IPS-11a (cell line): ENCODE measurements around the gene SLC46A2.

Experiments used
- H3K4me3 ChIP-seq: one replicate; pipeline ENCODE4 v1.5.1; 2013; ENCODE audit warnings: low read depth, low read length, control low read depth

SLC46A2 gene

DNA sequence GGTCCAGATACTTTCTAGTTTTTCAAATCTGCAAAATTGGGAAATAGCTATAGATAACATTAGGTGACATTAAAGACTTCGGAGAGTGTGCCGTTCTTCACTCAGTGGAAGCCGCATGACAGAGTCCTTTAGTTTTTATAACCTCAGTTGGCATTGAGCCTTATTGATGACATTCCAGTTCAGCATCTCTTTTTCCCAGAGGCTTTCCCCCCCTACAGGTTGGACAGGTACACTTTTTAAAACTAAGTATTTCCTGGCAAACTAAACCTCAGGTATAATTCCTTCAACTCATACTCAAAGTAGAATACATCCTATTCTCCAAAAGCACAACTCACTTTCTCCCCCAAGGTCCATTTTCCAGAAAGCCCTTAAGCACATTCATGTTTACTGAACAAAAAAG, 58.7 kb downstream of the SLC46A2 start:
- no peak overlapping the region for H3K4me3 ChIP-seq

DNA sequence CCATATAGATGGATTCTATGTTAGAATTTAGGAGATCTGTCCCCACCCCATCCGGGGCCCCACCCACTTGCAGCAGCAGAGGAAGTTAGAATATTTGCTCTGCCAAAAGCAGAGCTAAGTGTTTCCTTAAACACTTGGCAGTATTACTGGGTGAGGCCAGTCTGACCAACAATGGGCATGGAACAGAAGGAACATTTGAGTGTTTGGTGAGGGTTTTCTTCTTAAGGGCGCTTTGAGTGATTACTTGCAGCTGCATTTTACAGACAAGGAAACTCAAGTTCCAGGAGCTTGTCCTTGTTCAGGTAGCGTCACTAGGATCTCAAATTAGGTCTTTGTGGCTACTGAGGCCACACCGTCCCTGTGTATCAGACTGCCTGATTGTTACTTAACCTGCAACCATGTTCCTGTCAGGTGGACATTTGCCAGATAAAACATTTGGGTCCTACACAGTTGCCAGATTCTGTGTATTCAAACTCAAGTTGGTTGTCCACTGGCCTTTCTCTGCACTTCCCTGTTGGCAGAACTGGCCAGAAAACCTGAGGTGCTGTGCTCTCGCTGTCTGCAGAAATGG, 59.3 kb downstream of the SLC46A2 start:
- H3K4me3 ChIP-seq: no peak overlapping the region
